GF-D8 (cell line): ENCODE measurements around the gene NAP1L2.
"Not testable (repeated sequence)": the region's sequence is repeated elsewhere in the genome, so short reads cannot be mapped to it uniquely, and the experiment has no call there.

Source experiments
- DNase-seq: peaks from one replicate; lab custom pipeline; 2025; lab: John Stamatoyannopoulos, UW

The NAP1L2 gene

GRCh38 chrX:73214426-73215094 is at the start of gene NAP1L2:
NAP1L2 (minus strand) TSS chrX:73214851; CDS start chrX:73214492, 359 bp downstream.
- no peak for DNase-seq

GRCh38 chrX:73262991-73263390 is 48.3 kb upstream of the NAP1L2 start:
- DNase-seq, result no peak

- no peak for DNase-seq
These were observed 24.6 kb upstream of the NAP1L2 start for GRCh38 chrX:73239242-73239641.

GRCh38 chrX:73217621-73218020 is 3.0 kb upstream of the NAP1L2 start:
- DNase-seq, result no peak

- DNase-seq, result no peak
These were observed 595 bp upstream of the NAP1L2 start for GRCh38 chrX:73215246-73215645.

GRCh38 chrX:73213734-73214425 is 771 bp downstream of the NAP1L2 start:
- no peak for DNase-seq

- DNase-seq, result no peak
These were observed 8.3 kb downstream of the NAP1L2 start for GRCh38 chrX:73206366-73206765.

- no peak for DNase-seq
These were observed 32.0 kb downstream of the NAP1L2 start for GRCh38 chrX:73182502-73183114.

- DNase-seq, result not testable (repeated sequence)
These were observed 45.7 kb downstream of the NAP1L2 start for GRCh38 chrX:73168945-73169344.
